Measurements from ENCODE around the gene TRPT1.

The TRPT1 gene

DNA sequence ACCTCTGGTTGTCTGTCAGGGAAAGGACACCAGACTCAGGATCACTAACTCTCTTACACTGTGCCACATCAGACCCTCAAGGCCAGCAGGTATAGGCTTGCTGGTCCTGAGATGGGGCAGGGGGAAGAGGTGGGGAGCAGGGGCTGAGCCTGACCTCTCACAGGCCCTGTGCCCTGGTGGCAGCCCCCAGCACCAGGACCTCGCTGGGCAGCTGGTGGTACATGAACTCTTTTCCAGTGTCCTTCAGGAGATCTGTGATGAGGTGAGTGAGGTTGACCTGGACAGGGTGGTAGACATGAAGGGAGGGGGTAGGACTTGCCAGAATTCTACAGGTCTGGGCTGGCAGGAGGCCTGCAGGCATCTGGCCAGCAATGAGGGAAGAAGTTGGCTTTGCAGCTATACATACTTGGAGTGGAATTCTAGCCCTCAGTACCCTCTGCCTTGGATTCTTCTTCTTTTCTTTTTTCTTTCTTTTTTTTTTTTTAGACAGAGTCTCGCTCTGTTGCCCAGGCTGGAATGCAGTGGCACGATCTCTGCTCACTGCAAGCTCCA is 1.5 kb upstream of the TRPT1 start:
- Histone ChIP-seq H3K9me3 (replicated peaks in 1 of 2; ENCODE audit: control insufficient read depth in 2 of 2, insufficient read depth in 1 of 2, low read depth in 1 of 2, low read length in 2 of 2) (no peaks in the 10 kb centered on the region), H2BK120ac (ENCODE audit: low read depth, low read length) (no peak overlapping the region), H3K4me2 (ENCODE audit: insufficient read depth, low read length, poor library complexity, severe bottlenecking) (no peak overlapping the region), H3K36me3 (replicated peaks in 1 of 2; ENCODE audit: control insufficient read depth in 2 of 2, insufficient read depth in 2 of 2, low read length in 2 of 2) (peaks cover 8 to 23% of the 10 kb centered on the region in 2 donors), H3K27me3 (ENCODE audit: control insufficient read depth in 3 of 3, insufficient read depth in 3 of 3, low read depth in 1 of 3, low read length in 3 of 3) (peaks cover 0 to 13% (median 0%) of the 10 kb centered on the region in 3 experiments), H3K4ac (ENCODE audit: low read length) (no peak overlapping the region), H2AK5ac (ENCODE audit: low read depth, low read length) (peak overlapping the region; percentile 68), H3K9ac (ENCODE audit: low read depth, low read length, poor library complexity) (no peak overlapping the region), H3K79me1 (ENCODE audit: low read depth, low read length) (peaks cover 5% of the 10 kb centered on the region), H3K23ac (ENCODE audit: low read depth, low read length, poor library complexity) (peak overlapping the region; percentile 66), H3K4me1 (ENCODE audit: control insufficient read depth in 2 of 2, insufficient read depth in 1 of 2, low read depth in 1 of 2, low read length in 2 of 2) (peaks cover 17 to 25% of the 10 kb centered on the region in 2 donors), H4K8ac (ENCODE audit: low read depth, low read length) (no peak overlapping the region), H3K27ac (replicated peaks; ENCODE audit: low read length) (no peak overlapping the region), H2AFZ (ENCODE audit: low read length) (no peak overlapping the region), H2BK12ac (ENCODE audit: low read length) (no peak overlapping the region), H4K91ac (ENCODE audit: low read depth, low read length, poor library complexity) (no peak overlapping the region), H3K18ac (ENCODE audit: low read length) (no peak overlapping the region), H3K14ac (ENCODE audit: low read length) (no peak overlapping the region), H3K4me3 (ENCODE audit: low read length in 2 of 2) (peak overlapping the region in 1 of 2 donors; percentile 88), H2BK5ac (ENCODE audit: low read length) (no peak overlapping the region), H2BK15ac (ENCODE audit: low read length) (no peak overlapping the region)
- no peak for DNase-seq (ENCODE audit: low spot score)
- WGBS, 2 donors (ENCODE audit: extremely low coverage in 2 of 2, insufficient read length in 2 of 2, insufficient replicate concordance in 1 of 2) = no CpG with 5 or more reads among the region's 3 CpGs

DNA sequence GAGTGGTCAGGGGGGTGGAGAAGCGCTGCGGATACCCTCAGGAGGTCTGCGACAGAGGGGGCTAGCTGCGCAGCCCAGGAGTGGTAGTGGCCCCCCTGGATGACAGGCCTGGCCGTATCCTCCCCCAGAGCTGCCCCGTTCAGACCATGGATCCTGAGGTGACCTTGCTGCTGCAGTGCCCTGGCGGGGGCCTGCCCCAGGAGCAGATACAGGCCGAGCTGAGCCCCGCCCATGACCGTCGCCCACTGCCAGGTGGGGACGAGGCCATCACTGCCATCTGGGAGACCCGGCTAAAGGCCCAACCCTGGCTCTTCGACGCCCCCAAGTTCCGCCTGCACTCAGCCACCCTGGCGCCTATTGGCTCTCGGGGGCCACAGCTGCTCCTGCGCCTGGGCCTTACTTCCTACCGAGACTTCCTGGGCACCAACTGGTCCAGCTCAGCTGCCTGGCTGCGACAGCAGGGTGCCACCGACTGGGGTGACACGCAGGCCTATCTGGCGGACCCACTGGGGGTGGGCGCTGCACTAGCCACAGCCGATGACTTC is 593 bp upstream of the TRPT1 start:
- H4K8ac ChIP-seq (ENCODE audit: low read depth, low read length) = peak overlapping the region; percentile 48
- peak overlapping the region; percentile 76 for H4K91ac ChIP-seq (ENCODE audit: low read depth, low read length, poor library complexity)
- H3K18ac ChIP-seq (ENCODE audit: low read length) = peak overlapping the region; percentile 97
- peaks cover 0 to 4% (median 0%) of the 10 kb centered on the region in 3 experiments for H3K27me3 ChIP-seq (ENCODE audit: control insufficient read depth in 3 of 3, insufficient read depth in 3 of 3, low read depth in 1 of 3, low read length in 3 of 3)
- no peak overlapping the region for H2BK120ac ChIP-seq (ENCODE audit: low read depth, low read length)
- H3K14ac ChIP-seq (ENCODE audit: low read length) = peak overlapping the region; percentile 60
- H3K27ac ChIP-seq (replicated peaks; ENCODE audit: low read length) = no peak overlapping the region
- peaks cover 17 to 25% of the 10 kb centered on the region in 2 donors for H3K4me1 ChIP-seq (ENCODE audit: control insufficient read depth in 2 of 2, insufficient read depth in 1 of 2, low read depth in 1 of 2, low read length in 2 of 2)
- H3K79me1 ChIP-seq (ENCODE audit: low read depth, low read length) = peaks cover 5% of the 10 kb centered on the region
- peak overlapping the region; percentile 72 for H2BK15ac ChIP-seq (ENCODE audit: low read length)
- peak overlapping the region; percentile 94 for H3K9ac ChIP-seq (ENCODE audit: low read depth, low read length, poor library complexity)
- H2BK5ac ChIP-seq (ENCODE audit: low read length) = peak overlapping the region; percentile 89
- H2AFZ ChIP-seq (ENCODE audit: low read length) = peak overlapping the region; percentile 89
- H3K23ac ChIP-seq (ENCODE audit: low read depth, low read length, poor library complexity) = peak overlapping the region; percentile 94
- H3K4ac ChIP-seq (ENCODE audit: low read length) = no peak overlapping the region
- no peaks in the 10 kb centered on the region for H3K9me3 ChIP-seq (replicated peaks in 1 of 2; ENCODE audit: control insufficient read depth in 2 of 2, insufficient read depth in 1 of 2, low read depth in 1 of 2, low read length in 2 of 2)
- peak overlapping the region; percentile 99 for H3K4me2 ChIP-seq (ENCODE audit: insufficient read depth, low read length, poor library complexity, severe bottlenecking)
- H3K4me3 ChIP-seq (ENCODE audit: low read length in 2 of 2) = peak overlapping the region; percentile 88 to 91
- peak overlapping the region; percentile 100 for H2AK5ac ChIP-seq (ENCODE audit: low read depth, low read length)
- no peak for DNase-seq (ENCODE audit: low spot score)
- peaks cover 8 to 21% of the 10 kb centered on the region in 2 donors for H3K36me3 ChIP-seq (replicated peaks in 1 of 2; ENCODE audit: control insufficient read depth in 2 of 2, insufficient read depth in 2 of 2, low read length in 2 of 2)
- WGBS, 2 donors (ENCODE audit: extremely low coverage in 2 of 2, insufficient read length in 2 of 2, insufficient replicate concordance in 1 of 2) = no CpG with 5 or more reads among the region's 26 CpGs
- peak overlapping the region; percentile 96 for H2BK12ac ChIP-seq (ENCODE audit: low read length)

DNA sequence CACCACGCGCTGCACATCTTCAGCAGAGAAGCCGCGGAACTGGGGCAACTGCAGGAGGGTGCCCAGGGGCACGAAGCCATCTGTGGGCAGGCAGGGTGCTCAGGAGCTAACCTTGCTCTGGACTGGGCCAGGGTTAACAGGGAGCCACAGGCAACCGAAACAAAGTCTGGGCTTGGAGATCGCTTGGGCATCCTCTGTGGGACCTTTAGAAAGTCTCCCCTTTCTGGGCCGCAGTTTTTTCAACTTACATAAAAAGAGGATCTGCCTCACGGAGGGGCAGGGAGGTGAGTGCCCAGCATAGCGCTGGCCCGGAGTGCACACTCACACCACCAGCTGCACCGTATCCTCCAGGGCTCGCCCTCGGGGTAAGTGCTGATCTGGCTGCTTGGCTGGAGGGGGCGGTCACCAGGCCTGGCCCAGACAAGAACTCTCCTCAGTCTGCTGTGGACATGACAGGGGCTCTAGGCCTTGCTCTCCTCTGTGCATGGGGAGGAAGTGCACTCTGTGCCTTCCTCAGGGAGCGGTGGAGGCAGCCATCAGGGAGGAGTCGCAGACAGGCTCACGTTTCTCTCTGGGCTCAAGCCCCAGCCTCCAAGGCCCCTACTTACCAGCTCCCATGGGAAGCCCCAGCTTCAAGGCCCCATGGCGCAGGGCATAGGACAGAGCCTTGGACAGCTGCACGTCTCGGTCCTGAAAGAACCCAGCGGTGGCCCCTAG is 937 bp downstream of the TRPT1 start:
- peak overlapping the region; percentile 43 for H3K27ac ChIP-seq (replicated peaks; ENCODE audit: low read length)
- H2BK5ac ChIP-seq (ENCODE audit: low read length) = no peak overlapping the region
- H3K4ac ChIP-seq (ENCODE audit: low read length) = no peak overlapping the region
- peaks cover 7% of the 10 kb centered on the region for H3K79me1 ChIP-seq (ENCODE audit: low read depth, low read length)
- peak overlapping the region; percentile 88 to 91 for H3K4me3 ChIP-seq (ENCODE audit: low read length in 2 of 2)
- no peak overlapping the region for H3K14ac ChIP-seq (ENCODE audit: low read length)
- H3K27me3 ChIP-seq (ENCODE audit: control insufficient read depth in 3 of 3, insufficient read depth in 3 of 3, low read depth in 1 of 3, low read length in 3 of 3) = no peaks in the 10 kb centered on the region
- no peak overlapping the region for H2BK15ac ChIP-seq (ENCODE audit: low read length)
- peak overlapping the region; percentile 89 for H2AFZ ChIP-seq (ENCODE audit: low read length)
- no peak overlapping the region for H2BK12ac ChIP-seq (ENCODE audit: low read length)
- no peak overlapping the region for H4K8ac ChIP-seq (ENCODE audit: low read depth, low read length)
- H3K4me1 ChIP-seq (ENCODE audit: control insufficient read depth in 2 of 2, insufficient read depth in 1 of 2, low read depth in 1 of 2, low read length in 2 of 2) = peaks cover 14 to 23% of the 10 kb centered on the region in 2 donors
- H3K18ac ChIP-seq (ENCODE audit: low read length) = peak overlapping the region; percentile 41
- WGBS, 2 donors (ENCODE audit: extremely low coverage in 2 of 2, insufficient read length in 2 of 2, insufficient replicate concordance in 1 of 2) = no CpG with 5 or more reads among the region's 22 CpGs
- H2AK5ac ChIP-seq (ENCODE audit: low read depth, low read length) = peak overlapping the region; percentile 49
- H3K9ac ChIP-seq (ENCODE audit: low read depth, low read length, poor library complexity) = peak overlapping the region; percentile 97
- peaks cover 10 to 27% of the 10 kb centered on the region in 2 donors for H3K36me3 ChIP-seq (replicated peaks in 1 of 2; ENCODE audit: control insufficient read depth in 2 of 2, insufficient read depth in 2 of 2, low read length in 2 of 2)
- no peak for DNase-seq (ENCODE audit: low spot score)
- no peaks in the 10 kb centered on the region for H3K9me3 ChIP-seq (replicated peaks in 1 of 2; ENCODE audit: control insufficient read depth in 2 of 2, insufficient read depth in 1 of 2, low read depth in 1 of 2, low read length in 2 of 2)
- no peak overlapping the region for H4K91ac ChIP-seq (ENCODE audit: low read depth, low read length, poor library complexity)
- no peak overlapping the region for H2BK120ac ChIP-seq (ENCODE audit: low read depth, low read length)
- peak overlapping the region; percentile 99 for H3K4me2 ChIP-seq (ENCODE audit: insufficient read depth, low read length, poor library complexity, severe bottlenecking)
- peak overlapping the region; percentile 29 for H3K23ac ChIP-seq (ENCODE audit: low read depth, low read length, poor library complexity)
